ENCODE data around the gene CXCL17.
"Not testable (repeated sequence)": the region's sequence is repeated elsewhere in the genome, so short reads cannot be mapped to it uniquely, and the experiment has no call there.

Gene CXCL17

DNA sequence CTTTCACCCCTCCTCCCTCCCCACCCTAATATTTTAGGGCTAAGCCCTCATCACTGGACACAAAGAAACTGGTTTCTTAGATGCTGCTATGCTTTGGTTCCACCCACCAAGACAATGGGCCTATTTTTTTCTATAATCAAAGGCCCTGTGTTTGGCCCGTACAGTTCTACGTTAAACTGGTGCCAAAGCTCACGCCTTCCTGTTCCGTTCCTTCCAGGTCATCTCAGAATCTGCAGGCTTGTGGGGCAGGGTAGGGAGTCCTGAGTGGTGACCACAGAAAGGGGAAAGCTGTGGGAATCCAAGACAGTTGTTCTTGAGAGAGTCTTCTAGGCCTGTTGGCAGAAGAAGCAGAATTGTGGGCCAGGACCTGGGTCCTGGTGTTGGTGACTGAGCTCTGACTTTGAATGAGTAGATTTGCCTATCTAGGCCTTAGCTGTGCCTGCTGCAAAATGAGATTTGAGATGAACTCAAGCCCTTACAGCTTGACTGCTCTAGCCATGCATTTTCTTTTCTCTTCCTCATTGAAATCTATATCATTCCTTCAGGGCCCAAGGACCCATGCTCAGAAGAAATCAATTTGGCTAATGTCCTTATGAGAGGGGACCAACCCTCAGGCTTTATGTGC, 19.1 kb upstream of the CXCL17 start:
- TF ChIP-seq, protein P1, sequence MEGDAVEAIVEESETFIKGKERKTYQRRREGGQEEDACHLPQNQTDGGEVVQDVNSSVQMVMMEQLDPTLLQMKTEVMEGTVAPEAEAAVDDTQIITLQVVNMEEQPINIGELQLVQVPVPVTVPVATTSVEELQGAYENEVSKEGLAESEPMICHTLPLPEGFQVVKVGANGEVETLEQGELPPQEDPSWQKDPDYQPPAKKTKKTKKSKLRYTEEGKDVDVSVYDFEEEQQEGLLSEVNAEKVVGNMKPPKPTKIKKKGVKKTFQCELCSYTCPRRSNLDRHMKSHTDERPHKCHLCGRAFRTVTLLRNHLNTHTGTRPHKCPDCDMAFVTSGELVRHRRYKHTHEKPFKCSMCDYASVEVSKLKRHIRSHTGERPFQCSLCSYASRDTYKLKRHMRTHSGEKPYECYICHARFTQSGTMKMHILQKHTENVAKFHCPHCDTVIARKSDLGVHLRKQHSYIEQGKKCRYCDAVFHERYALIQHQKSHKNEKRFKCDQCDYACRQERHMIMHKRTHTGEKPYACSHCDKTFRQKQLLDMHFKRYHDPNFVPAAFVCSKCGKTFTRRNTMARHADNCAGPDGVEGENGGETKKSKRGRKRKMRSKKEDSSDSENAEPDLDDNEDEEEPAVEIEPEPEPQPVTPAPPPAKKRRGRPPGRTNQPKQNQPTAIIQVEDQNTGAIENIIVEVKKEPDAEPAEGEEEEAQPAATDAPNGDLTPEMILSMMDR (conservative IDR thresholded peaks at IDR 0.05; ENCODE audit: low read depth, low read length) = no peak
- no peak for DNase-seq (ENCODE audit: low read depth)

DNA sequence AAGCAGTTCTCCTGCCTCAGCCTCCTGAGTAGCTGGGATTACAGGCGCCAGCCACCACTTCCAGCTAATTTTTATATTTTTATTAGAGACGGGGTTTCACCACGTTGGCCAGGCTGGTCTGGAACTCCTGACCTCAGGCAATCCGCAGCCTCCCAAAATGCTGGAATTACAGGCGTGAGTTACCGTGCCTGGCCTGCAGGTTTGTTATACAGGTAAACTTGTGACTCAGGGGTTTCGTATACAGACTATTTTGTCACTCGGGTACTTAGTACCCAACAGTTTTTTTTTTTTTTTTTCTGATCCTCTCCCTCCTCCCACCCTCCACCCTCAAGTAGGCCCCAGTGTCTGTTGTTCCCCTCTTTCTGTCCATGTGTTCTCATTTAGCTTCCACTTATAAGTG, 18.5 kb upstream of the CXCL17 start:
- not testable (repeated sequence) for DNase-seq (ENCODE audit: low read depth); H3K4me3 ChIP-seq (ENCODE audit: low read depth, low read length)

More for the DNA sequence above, 19.1 kb upstream of the CXCL17 start:
- no peak overlapping the region for H3K4me3 ChIP-seq (ENCODE audit: low read depth, low read length)

DNA sequence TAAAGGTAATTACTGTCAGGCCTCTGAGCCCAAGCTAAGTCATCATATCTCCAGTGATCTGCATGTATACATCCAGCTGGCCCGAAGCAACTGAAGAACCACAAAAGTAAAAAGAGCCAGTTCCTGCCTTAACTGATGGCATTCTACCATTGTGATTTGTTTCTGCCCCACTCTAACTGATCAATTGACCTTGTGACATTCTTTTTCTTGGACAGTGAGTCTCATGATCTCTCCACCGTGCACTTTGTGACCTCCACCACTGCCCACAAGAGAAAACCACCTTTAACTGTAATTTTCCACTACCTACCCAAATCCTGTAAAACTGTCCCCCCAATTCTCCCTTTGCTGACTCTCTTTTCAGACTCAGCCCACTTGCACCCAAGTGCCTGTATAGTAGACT, 17.2 kb upstream of the CXCL17 start:
- TF ChIP-seq, protein P1 (conservative IDR thresholded peaks at IDR 0.05; ENCODE audit: low read depth, low read length) = no peak
- no peak for DNase-seq (ENCODE audit: low read depth)
- H3K4me3 ChIP-seq (ENCODE audit: low read depth, low read length) = no peak overlapping the region

DNA sequence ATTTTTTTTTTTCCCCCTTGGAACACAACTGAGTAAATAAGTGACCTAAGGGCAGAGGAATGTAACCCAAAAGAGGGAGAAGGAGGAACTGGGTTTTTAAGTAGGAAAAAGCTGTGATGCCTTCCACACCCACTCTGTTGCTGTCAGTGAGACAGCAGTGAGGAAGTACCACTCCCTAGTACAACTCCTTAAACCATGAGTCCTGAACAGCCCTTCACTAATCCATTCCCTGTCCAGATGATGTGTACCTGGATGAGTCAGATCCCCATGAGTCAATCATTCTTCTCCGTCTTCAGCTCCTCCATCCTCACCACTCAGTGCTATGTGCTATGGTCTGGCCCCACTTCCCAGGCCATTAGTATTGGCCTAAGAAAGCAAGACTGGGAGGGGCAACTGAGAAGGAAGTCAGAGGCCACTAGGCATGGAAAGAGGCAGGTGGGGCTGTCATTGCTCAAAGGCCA, 12.9 kb upstream of the CXCL17 start:
- no peak overlapping the region for H3K4me3 ChIP-seq (ENCODE audit: low read depth, low read length)
- no peak for DNase-seq (ENCODE audit: low read depth)
- TF ChIP-seq, protein P1 (conservative IDR thresholded peaks at IDR 0.05; ENCODE audit: low read depth, low read length) = no peak

DNA sequence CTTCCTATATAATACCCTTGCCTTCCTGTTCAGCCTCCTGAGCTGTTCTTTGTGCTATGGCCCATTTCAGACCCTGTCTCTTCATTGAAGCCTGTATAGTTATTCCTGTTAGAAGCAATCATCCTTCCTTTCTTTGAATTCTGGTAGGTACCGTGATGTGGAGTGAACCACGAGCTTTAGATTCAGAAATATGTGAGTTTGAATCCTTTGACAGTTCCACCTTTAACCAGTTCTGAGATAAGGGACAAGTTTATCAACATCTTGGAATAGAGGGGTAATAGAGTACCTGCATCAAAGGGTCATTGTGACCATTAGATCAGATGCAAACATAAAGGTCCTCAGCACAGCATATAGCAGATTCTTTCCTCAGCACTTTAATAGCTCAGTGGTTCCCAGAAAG, 12.3 kb upstream of the CXCL17 start:
- no peak for DNase-seq (ENCODE audit: low read depth)
- TF ChIP-seq, protein P1 (conservative IDR thresholded peaks at IDR 0.05; ENCODE audit: low read depth, low read length) = no peak
- H3K4me3 ChIP-seq (ENCODE audit: low read depth, low read length) = no peak overlapping the region

DNA sequence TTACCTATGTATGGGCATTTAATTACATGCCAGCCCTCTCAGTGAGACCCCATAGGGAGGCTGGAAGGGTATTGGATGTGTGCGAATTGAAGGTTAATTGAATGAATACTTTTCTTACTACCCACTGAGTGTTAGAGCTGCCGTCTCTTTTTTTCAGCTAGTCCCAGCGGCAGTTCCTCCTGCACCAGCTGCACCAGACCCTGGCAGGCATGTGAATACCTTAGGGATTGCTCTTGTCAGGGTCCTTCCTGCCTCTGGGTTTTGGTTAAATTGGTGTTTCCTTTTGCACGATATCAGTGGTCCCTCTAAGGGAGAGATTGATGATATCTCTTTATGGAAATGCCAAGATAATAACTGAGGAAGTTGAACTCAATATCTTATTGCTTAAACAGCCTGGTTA, 9.8 kb upstream of the CXCL17 start:
- H3K4me3 ChIP-seq (ENCODE audit: low read depth, low read length) = no peak overlapping the region
- DNase-seq (ENCODE audit: low read depth) = no peak
- TF ChIP-seq, protein P1 (conservative IDR thresholded peaks at IDR 0.05; ENCODE audit: low read depth, low read length) = no peak

DNA sequence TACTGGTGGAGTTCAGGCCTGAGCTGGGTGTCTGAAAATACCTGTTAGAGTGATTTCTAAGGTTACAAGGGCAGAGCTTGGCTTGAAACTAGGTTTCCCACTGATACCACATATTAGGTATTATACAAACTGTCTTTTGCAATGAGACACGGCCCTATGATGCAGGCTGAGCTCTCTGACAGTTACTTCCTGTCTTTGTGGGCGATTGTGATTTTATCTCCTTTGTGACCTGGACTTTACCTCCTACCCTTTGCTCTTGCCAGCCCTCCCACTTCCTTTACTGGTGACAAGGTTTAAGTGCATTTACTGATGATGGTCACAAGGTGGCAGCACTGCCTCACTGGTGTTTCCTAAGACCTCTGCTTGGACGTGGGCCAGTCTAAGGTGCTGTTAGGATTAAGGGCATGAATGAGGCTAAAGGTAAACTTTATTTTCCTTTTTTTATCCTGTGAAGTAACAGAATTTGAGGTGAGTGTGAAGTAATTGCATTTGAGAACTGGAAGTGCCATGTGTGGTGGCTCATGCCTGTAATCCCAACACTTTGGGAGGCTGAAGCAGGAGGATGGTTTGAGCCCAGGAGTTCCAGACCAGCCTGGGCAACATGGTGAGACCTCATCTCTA, 7.7 kb upstream of the CXCL17 start:
- DNase-seq (ENCODE audit: low read depth) = peak; percentile 93
- no peak overlapping the region for H3K4me3 ChIP-seq (ENCODE audit: low read depth, low read length)
- TF ChIP-seq, protein P1 (conservative IDR thresholded peaks at IDR 0.05; ENCODE audit: low read depth, low read length) = peak; percentile 91

DNA sequence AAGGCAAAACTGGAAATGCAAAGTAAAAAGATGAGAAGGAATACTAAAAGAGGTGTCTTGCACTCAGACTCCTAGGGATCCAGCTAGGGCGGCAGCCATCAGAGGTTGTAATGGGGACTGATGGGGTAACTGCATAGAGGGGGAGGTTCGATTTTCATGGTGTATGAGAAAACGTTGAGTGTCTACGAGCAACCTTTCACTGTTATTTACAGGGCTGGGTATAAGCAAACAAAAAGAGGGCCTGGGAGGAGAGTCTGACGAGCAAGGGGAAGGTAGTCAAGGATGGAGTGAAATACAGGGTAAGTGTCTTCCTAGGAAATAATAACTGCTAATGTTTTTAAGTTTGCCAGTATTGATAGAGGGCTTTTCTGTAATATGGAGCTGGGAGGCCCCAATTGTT, 5.6 kb upstream of the CXCL17 start:
- not testable (repeated sequence) for H3K4me3 ChIP-seq (ENCODE audit: low read depth, low read length); DNase-seq (ENCODE audit: low read depth)

Measured in choroid plexus epithelial cell (primary cell).